Kidney epithelial cell (primary cell): ENCODE data around the gene KCTD19. TPM values are rescaled to one million over a fixed set of nuclear protein-coding genes. Genes with fewer than 3 reads are reported as not detected.
A peak's percentile ranks its signal among the peaks of the same experiment; 100 is the strongest.
"Not testable (repeated sequence)": the region's sequence is repeated elsewhere in the genome, so short reads cannot be mapped to it uniquely, and the experiment has no call there.

Experiments
- DNase-seq: peaks from one replicate; pipeline ENCODE4 v3.0.0-alpha.2; 2010; ENCODE audit warnings: low read depth
- H3K27me3 ChIP-seq: 2 replicates; pipeline ENCODE4 v1.6.0; 2011; ENCODE audit warnings: low read length; ENCODE audit not compliant: control insufficient read depth, insufficient read depth
- H3K36me3 ChIP-seq: 2 replicates; pipeline ENCODE4 v1.5.1; 2011; ENCODE audit warnings: low read length; ENCODE audit not compliant: control insufficient read depth, insufficient read depth
- H3K4me3 ChIP-seq: 2 replicates; pipeline ENCODE4 v1.5.1; 2011; ENCODE audit warnings: low read depth, mild to moderate bottlenecking, control low read depth, low read length
- CTCF ChIP-seq: IDR thresholded peaks from 2 replicates; pipeline ENCODE4 v1.5.1; 2011; ENCODE audit warnings: mild to moderate bottlenecking, moderate library complexity, low read length, control low read depth, inconsistent platforms; ENCODE audit not compliant: insufficient read depth, poor library complexity, severe bottlenecking
- total RNA-seq: library from RNA; depleted of rRNA; stranded (reverse); fragments of >200 nt; gene quantifications from 2 replicates; pipeline ENCODE4 v1.2.3, GENCODE V29; 2015

Gene KCTD19
- 0.08 and 0.21 TPM in 2 replicates for total RNA-seq

GRCh38 chr16:67326472-67327309, at the start of gene KCTD19, which contains the start of gene LRRC36:
KCTD19 (minus strand) TSS chr16:67326741; CDS start chr16:67326707, 34 bp downstream.
LRRC36 (plus strand) TSS chr16:67326815; CDS start chr16:67326863, 48 bp downstream.
- peak within 1 kb of the TSS; percentile 52 for H3K4me3 ChIP-seq
- DNase-seq: no peak
- H3K36me3 ChIP-seq: no peaks in the 10 kb centered on the region
- peak; percentile 57 for TF ChIP-seq CTCF
- H3K27me3 ChIP-seq: no peaks in the 10 kb centered on the region

GRCh38 chr16:67376012-67376411, 49.5 kb upstream of the KCTD19 start:
- H3K4me3 ChIP-seq, DNase-seq, H3K27me3 ChIP-seq, H3K36me3 ChIP-seq: not testable (repeated sequence)

GRCh38 chr16:67372664-67373063, 46.1 kb upstream of the KCTD19 start:
- H3K36me3 ChIP-seq: no peaks in the 10 kb centered on the region
- peaks cover 6% of the 10 kb centered on the region for H3K27me3 ChIP-seq
- TF ChIP-seq CTCF: no peak
- H3K4me3 ChIP-seq: no peak overlapping the region
- no peak for DNase-seq

GRCh38 chr16:67370661-67371060, 44.1 kb upstream of the KCTD19 start:
- H3K36me3 ChIP-seq: no peaks in the 10 kb centered on the region
- DNase-seq: no peak
- no peak overlapping the region for H3K4me3 ChIP-seq
- peaks cover 6% of the 10 kb centered on the region for H3K27me3 ChIP-seq
- no peak for TF ChIP-seq CTCF

- no peak overlapping the region for H3K4me3 ChIP-seq
- no peak for TF ChIP-seq CTCF
- no peaks in the 10 kb centered on the region for H3K36me3 ChIP-seq
- H3K27me3 ChIP-seq: peaks cover 4% of the 10 kb centered on the region
- no peak for DNase-seq
Measured at GRCh38 chr16:67364600-67365235, 38.2 kb upstream of the KCTD19 start.

GRCh38 chr16:67361038-67361437, 34.5 kb upstream of the KCTD19 start:
- H3K4me3 ChIP-seq: no peak overlapping the region
- DNase-seq: no peak
- peaks cover 7% of the 10 kb centered on the region for H3K27me3 ChIP-seq
- H3K36me3 ChIP-seq: no peaks in the 10 kb centered on the region
- TF ChIP-seq CTCF: no peak

- H3K36me3 ChIP-seq, H3K4me3 ChIP-seq, H3K27me3 ChIP-seq, DNase-seq: not testable (repeated sequence)
Measured at GRCh38 chr16:67359540-67360269, 33.2 kb upstream of the KCTD19 start.
